ENCODE data around the gene GPD2.

- no peak for TF ChIP-seq POLR2AphosphoS5 (IDR thresholded peaks at IDR 0.05; ENCODE audit: low read depth, low read length)
- no peak for TF ChIP-seq CTCF (IDR thresholded peaks at IDR 0.05; ENCODE audit: control extremely low read depth in 1 of 3, insufficient read depth in 1 of 3, low read depth in 1 of 3, low read length in 3 of 3)
- TF ChIP-seq USF2 (IDR thresholded peaks at IDR 0.05; ENCODE audit: low read length): no peak
- TF ChIP-seq YY1 (IDR thresholded peaks at IDR 0.05; ENCODE audit: low read depth, low read length): no peak
- no peak for TF ChIP-seq POLR2A (IDR thresholded peaks at IDR 0.05; ENCODE audit: control extremely low read depth in 1 of 2, low read depth in 2 of 2, low read length in 2 of 2)
- no peak for TF ChIP-seq SIN3A (conservative IDR thresholded peaks at IDR 0.05 in 1 of 2, IDR thresholded peaks at IDR 0.05 in 1 of 2; ENCODE audit: low read depth in 1 of 2, low read length in 2 of 2)
Observed at GRCh38 chr2:156513219-156513618, 77.0 kb downstream of the GPD2 start.

Data from H1 (cell line).